ENCODE measurements around the gene ARL9.

GRCh38 chr4:56531149-56531770, 25.7 kb downstream of the ARL9 start:
- TF ChIP-seq CTCF (IDR thresholded peaks at IDR 0.05 in 8 of 11, conservative IDR thresholded peaks at IDR 0.05 in 3 of 11) (no peak), POLR2A (IDR thresholded peaks at IDR 0.05) (no peak)
